ENCODE measurements around the gene P4HTM. TPM values are rescaled to one million over a fixed set of nuclear protein-coding genes. Genes with fewer than 3 reads are reported as not detected.

The P4HTM gene
- total and polyA plus RNA-seq, 2 donors (not counting 3 experiments of a cell fraction or from before 2014, with no cell fraction given), result 23.0 to 32.7 TPM

DNA sequence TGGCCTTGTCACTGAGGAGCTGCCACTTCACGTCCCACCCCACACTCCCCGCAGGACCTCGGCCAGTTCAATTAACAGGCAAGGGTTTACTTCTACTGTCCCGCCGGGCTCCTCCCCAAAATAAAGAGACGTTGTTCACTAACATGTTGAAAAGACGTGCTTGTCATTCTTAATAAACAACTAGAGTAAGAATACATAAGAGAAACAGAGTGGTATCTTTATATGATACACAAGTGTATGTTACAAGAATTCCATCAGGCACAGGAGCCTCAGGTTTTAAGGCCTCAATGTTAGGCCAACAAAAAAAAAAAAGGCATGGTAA is 39.5 kb downstream of the P4HTM start:
- H2AFZ ChIP-seq (ENCODE audit: low read depth, low read length), result no peak overlapping the region
- no TSS peak for BruUV-seq (replicated peaks)
- H3K27ac ChIP-seq (ENCODE audit: insufficient read depth, low read depth, low read length), result peak overlapping the region; percentile 26
- peaks cover 19 to 45% of the 10 kb centered on the region in 2 experiments for H3K36me3 ChIP-seq (ENCODE audit: control insufficient read depth in 2 of 2, extremely low read depth in 1 of 2, insufficient read depth in 2 of 2, low read length in 2 of 2)
- H3K4me3 ChIP-seq (replicated peaks in 1 of 3; ENCODE audit: insufficient read depth in 1 of 3, low read depth in 1 of 3, low read length in 3 of 3), result no peak overlapping the region
- H4K20me1 ChIP-seq (replicated peaks; ENCODE audit: control insufficient read depth, extremely low read depth, insufficient read depth, low read length), result no peaks in the 10 kb centered on the region
- H3K9me3 ChIP-seq (replicated peaks; ENCODE audit: control insufficient read depth, insufficient read depth, low read length), result no peaks in the 10 kb centered on the region
- ChIA-PET POLR2A (interaction anchor here (0.6 to 1.3 kb wide), 10 partner anchors 9 to 734 kb away, joined by 3 to 17 read pairs (median 4); partner anchors contain the start of genes ARIH2, QRICH1 and WDR6), CTCF (interaction anchor here (0.6 to 2.3 kb wide), 5 partner anchors 10 to 65 kb away, joined by 3 to 19 read pairs (median 5); partner anchors contain the start of genes P4HTM, QRICH1 and WDR6)
- H3K9me1 ChIP-seq (replicated peaks; ENCODE audit: control insufficient read depth, extremely low read depth, insufficient read depth, low read length), result no peaks in the 10 kb centered on the region
- DNase-seq (ENCODE audit: low read depth, low spot score) (no peak), FAIRE-seq (no peak)
- dilution Hi-C loops (cut with MboI; ENCODE audit: extremely low pct_ligation_motif_present, low sequenced_read_pairs), result no loop called here
- no peak for TF ChIP-seq EZH2 (IDR thresholded peaks at IDR 0.05; ENCODE audit: borderline replicate concordance, low read depth, low read length, severe bottlenecking)
- TF ChIP-seq, protein P1, sequence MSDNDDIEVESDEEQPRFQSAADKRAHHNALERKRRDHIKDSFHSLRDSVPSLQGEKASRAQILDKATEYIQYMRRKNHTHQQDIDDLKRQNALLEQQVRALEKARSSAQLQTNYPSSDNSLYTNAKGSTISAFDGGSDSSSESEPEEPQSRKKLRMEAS (IDR thresholded peaks at IDR 0.05; ENCODE audit: insufficient read depth, insufficient read length), result no peak
- peaks cover 28% of the 10 kb centered on the region for H3K79me2 ChIP-seq (ENCODE audit: control insufficient read depth, insufficient read depth, low read length)
- peaks cover 11% of the 10 kb centered on the region for H3K4me1 ChIP-seq (ENCODE audit: control insufficient read depth, extremely low read depth, insufficient read depth, low read length)
- intact Hi-C loops (cut with micrococcal nuclease), result loop anchor here (1.0 kb wide), 2 partner anchors 22 to 65 kb away; partner anchors contain the start of genes QRICH1 and WDR6
- no peaks in the 10 kb centered on the region for H3K27me3 ChIP-seq (ENCODE audit: control insufficient read depth in 2 of 2, insufficient read depth in 2 of 2, low read length in 2 of 2)
- H3K4me2 ChIP-seq (ENCODE audit: insufficient read depth, low read length), result peak overlapping the region; percentile 5
- H3K9ac ChIP-seq (replicated peaks; ENCODE audit: extremely low read depth, insufficient read depth, low read length), result peak overlapping the region; percentile 20

DNA sequence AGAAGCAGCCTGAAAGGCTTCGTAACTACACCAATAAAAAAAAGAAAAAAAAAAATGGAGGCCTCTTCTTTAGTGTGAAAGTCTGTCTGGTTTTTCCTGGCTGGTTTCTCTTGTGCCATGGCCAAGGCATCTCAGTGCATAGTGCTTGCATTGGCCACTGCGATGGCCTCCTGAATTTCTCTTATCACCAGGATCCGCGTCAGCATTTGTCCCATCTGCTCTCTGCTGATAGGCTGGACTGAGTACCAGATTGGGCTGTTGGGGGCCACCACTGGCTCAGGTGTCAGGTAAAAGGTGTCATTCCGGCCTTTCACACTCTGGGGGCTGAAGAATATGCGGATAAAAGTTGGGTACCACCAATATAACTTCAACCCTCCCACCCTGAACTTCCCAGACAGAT is 40.3 kb downstream of the P4HTM start:
- intact Hi-C loops (cut with micrococcal nuclease), result no loop called here
- H3K36me3 ChIP-seq (ENCODE audit: control insufficient read depth in 2 of 2, extremely low read depth in 1 of 2, insufficient read depth in 2 of 2, low read length in 2 of 2), result peaks cover 20 to 40% of the 10 kb centered on the region in 2 experiments
- dilution Hi-C loops (cut with MboI; ENCODE audit: extremely low pct_ligation_motif_present, low sequenced_read_pairs), result no loop called here

More for the DNA sequence above, 40.3 kb downstream of the P4HTM start:
- Histone ChIP-seq H3K27ac (ENCODE audit: insufficient read depth, low read depth, low read length) (no peak overlapping the region), H3K4me3 (replicated peaks in 1 of 3; ENCODE audit: insufficient read depth in 1 of 3, low read depth in 1 of 3, low read length in 3 of 3) (no peak overlapping the region), H3K4me2 (ENCODE audit: insufficient read depth, low read length) (no peak overlapping the region), H4K20me1 (replicated peaks; ENCODE audit: control insufficient read depth, extremely low read depth, insufficient read depth, low read length) (no peaks in the 10 kb centered on the region), H3K9me3 (replicated peaks; ENCODE audit: control insufficient read depth, insufficient read depth, low read length) (no peaks in the 10 kb centered on the region), H3K4me1 (ENCODE audit: control insufficient read depth, extremely low read depth, insufficient read depth, low read length) (peaks cover 11% of the 10 kb centered on the region), H3K9me1 (replicated peaks; ENCODE audit: control insufficient read depth, extremely low read depth, insufficient read depth, low read length) (no peaks in the 10 kb centered on the region), H3K27me3 (ENCODE audit: control insufficient read depth in 2 of 2, insufficient read depth in 2 of 2, low read length in 2 of 2) (no peaks in the 10 kb centered on the region), H2AFZ (ENCODE audit: low read depth, low read length) (no peak overlapping the region), H3K79me2 (ENCODE audit: control insufficient read depth, insufficient read depth, low read length) (peaks cover 27% of the 10 kb centered on the region), H3K9ac (replicated peaks; ENCODE audit: extremely low read depth, insufficient read depth, low read length) (no peak overlapping the region)
- POLR2A ChIA-PET, result no interaction called here
- CTCF ChIA-PET, result no interaction called here
- no peak for TF ChIP-seq MYC (IDR thresholded peaks at IDR 0.05; ENCODE audit: low read depth, low read length)
- TF ChIP-seq, protein P2, sequence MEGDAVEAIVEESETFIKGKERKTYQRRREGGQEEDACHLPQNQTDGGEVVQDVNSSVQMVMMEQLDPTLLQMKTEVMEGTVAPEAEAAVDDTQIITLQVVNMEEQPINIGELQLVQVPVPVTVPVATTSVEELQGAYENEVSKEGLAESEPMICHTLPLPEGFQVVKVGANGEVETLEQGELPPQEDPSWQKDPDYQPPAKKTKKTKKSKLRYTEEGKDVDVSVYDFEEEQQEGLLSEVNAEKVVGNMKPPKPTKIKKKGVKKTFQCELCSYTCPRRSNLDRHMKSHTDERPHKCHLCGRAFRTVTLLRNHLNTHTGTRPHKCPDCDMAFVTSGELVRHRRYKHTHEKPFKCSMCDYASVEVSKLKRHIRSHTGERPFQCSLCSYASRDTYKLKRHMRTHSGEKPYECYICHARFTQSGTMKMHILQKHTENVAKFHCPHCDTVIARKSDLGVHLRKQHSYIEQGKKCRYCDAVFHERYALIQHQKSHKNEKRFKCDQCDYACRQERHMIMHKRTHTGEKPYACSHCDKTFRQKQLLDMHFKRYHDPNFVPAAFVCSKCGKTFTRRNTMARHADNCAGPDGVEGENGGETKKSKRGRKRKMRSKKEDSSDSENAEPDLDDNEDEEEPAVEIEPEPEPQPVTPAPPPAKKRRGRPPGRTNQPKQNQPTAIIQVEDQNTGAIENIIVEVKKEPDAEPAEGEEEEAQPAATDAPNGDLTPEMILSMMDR (IDR thresholded peaks at IDR 0.05; ENCODE audit: extremely low read depth in 1 of 2, insufficient read depth in 1 of 2, low read depth in 1 of 2, low read length in 2 of 2), result no peak
- TF ChIP-seq, protein P1 (IDR thresholded peaks at IDR 0.05; ENCODE audit: insufficient read depth, insufficient read length), result no peak
- no peak for TF ChIP-seq POLR2AphosphoS5 (IDR thresholded peaks at IDR 0.05; ENCODE audit: insufficient read depth, low read depth, low read length)
- TF ChIP-seq JUN (IDR thresholded peaks at IDR 0.05; ENCODE audit: borderline replicate concordance, insufficient read depth, insufficient read length, low read depth), result no peak
- TF ChIP-seq FOS (IDR thresholded peaks at IDR 0.05; ENCODE audit: borderline replicate concordance, insufficient read depth, low read length), result no peak
- TF ChIP-seq EZH2 (IDR thresholded peaks at IDR 0.05; ENCODE audit: borderline replicate concordance, low read depth, low read length, severe bottlenecking), result no peak
- TF ChIP-seq GATA2 (IDR thresholded peaks at IDR 0.05; ENCODE audit: insufficient read depth, insufficient read length, low read depth, low read length), result no peak
- TF ChIP-seq POLR2A (IDR thresholded peaks at IDR 0.05; ENCODE audit: low read depth, low read length), result no peak
- FAIRE-seq, result no peak
- no peak for DNase-seq (ENCODE audit: low read depth, low spot score)
- no TSS peak for BruUV-seq (replicated peaks)

Measured in endothelial cell of umbilical vein (primary cell).